ENCODE data around the gene SDCBP2.

DNA sequence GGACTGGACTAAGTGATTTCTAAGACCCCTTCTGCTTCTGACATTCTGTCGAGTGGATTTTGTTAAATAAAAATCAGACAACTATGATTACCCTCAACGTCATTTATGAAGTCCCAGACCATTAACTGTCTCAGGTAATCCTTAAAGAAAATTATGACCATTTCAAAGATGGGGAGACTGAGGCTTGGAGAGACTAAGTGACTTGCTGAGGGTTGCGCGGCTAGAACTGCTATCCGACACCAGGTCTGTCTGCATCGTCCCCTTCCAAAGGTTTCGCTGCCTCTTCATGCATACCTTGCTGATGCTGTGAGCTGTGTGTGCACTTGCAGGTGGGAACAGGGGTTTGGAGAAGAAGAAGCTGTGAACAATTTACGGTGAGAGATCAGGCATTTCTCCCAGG is 59.7 kb downstream of the SDCBP2 start:
- TF ChIP-seq, protein P1, sequence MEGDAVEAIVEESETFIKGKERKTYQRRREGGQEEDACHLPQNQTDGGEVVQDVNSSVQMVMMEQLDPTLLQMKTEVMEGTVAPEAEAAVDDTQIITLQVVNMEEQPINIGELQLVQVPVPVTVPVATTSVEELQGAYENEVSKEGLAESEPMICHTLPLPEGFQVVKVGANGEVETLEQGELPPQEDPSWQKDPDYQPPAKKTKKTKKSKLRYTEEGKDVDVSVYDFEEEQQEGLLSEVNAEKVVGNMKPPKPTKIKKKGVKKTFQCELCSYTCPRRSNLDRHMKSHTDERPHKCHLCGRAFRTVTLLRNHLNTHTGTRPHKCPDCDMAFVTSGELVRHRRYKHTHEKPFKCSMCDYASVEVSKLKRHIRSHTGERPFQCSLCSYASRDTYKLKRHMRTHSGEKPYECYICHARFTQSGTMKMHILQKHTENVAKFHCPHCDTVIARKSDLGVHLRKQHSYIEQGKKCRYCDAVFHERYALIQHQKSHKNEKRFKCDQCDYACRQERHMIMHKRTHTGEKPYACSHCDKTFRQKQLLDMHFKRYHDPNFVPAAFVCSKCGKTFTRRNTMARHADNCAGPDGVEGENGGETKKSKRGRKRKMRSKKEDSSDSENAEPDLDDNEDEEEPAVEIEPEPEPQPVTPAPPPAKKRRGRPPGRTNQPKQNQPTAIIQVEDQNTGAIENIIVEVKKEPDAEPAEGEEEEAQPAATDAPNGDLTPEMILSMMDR (IDR thresholded peaks at IDR 0.05), result no peak
- TF ChIP-seq POLR2A (IDR thresholded peaks at IDR 0.05), result no peak

Data from uterus (tissue), 2 donors.